HepG2 (cell line): ENCODE measurements around the gene PHIP. TPM values are rescaled to one million over a fixed set of nuclear protein-coding genes. Genes with fewer than 3 reads are reported as not detected.

Source experiments
- ATF2 ChIP-seq: sonication (generic); formaldehyde crosslinking; IDR thresholded peaks from 2 replicates; pipeline ENCODE4 v1.4.0; 2020; ENCODE audit warnings: missing genetic modification reagents
- BRCA1 ChIP-seq: sonication (generic); formaldehyde crosslinking; IDR thresholded peaks from 2 replicates; pipeline ENCODE4 v1.4.0; 2020; ENCODE audit warnings: missing genetic modification reagents
- CENPT ChIP-seq: sonication (generic); formaldehyde crosslinking; IDR thresholded peaks from 2 replicates; pipeline ENCODE4 v1.8.0; 2022; ENCODE audit warnings: low read depth, mild to moderate bottlenecking, moderate library complexity, missing genetic modification reagents
- ERF ChIP-seq: IDR thresholded peaks from 2 replicates; pipeline ENCODE4 v1.6.1; 2018; ENCODE audit warnings: missing biosample characterization, missing genetic modification reagents
- HNRNPUL1 ChIP-seq: fragments of 200-400 bp; formaldehyde crosslinking; IDR thresholded peaks from 2 replicates; pipeline ENCODE4 v1.6.1; 2017; ENCODE audit warnings: low read depth, mild to moderate bottlenecking, low read length, moderate library complexity
- ISL2 ChIP-seq: sonication (generic); formaldehyde crosslinking; IDR thresholded peaks from 2 replicates; pipeline ENCODE4 v1.5.0; 2020; ENCODE audit warnings: missing genetic modification reagents
- MYC ChIP-seq: sonication (generic); formaldehyde crosslinking; IDR thresholded peaks from 2 replicates; pipeline ENCODE4 v1.9.0; 2021; ENCODE audit warnings: missing genetic modification reagents, borderline replicate concordance
- NFRKB ChIP-seq: fragments of 450-650 bp; IDR thresholded peaks from 2 replicates; pipeline ENCODE4 v1.6.1; 2017
- POLR2A ChIP-seq, 2 experiments: IDR thresholded peaks; 2 replicates each; pipeline ENCODE4 v1.6.1; 2011; ENCODE audit warnings: low read depth in 2 of 2, low read length in 2 of 2, mild to moderate bottlenecking in 1 of 2, moderate library complexity in 1 of 2; ENCODE audit not compliant: insufficient read depth in 1 of 2
- POLR2AphosphoS5 ChIP-seq: IDR thresholded peaks from 2 replicates; pipeline ENCODE4 v1.6.1; 2012; ENCODE audit warnings: low read depth, low read length
- SIX1 ChIP-seq: sonication (generic); formaldehyde crosslinking; IDR thresholded peaks from 2 replicates; pipeline ENCODE4 v1.4.0; 2020; ENCODE audit warnings: missing genetic modification reagents, borderline replicate concordance
- TGIF2 ChIP-seq: IDR thresholded peaks from 2 replicates; pipeline ENCODE4 v1.6.1; 2016; ENCODE audit warnings: control low read depth, missing compliant biosample characterization
- YY1 ChIP-seq: IDR thresholded peaks from 2 replicates; pipeline ENCODE4 v1.6.1; 2011; ENCODE audit warnings: low read length, low read depth, moderate library complexity, mild to moderate bottlenecking; ENCODE audit not compliant: insufficient read depth, insufficient replicate concordance
- ZC3H4 ChIP-seq: sonication (generic); formaldehyde crosslinking; IDR thresholded peaks from 2 replicates; pipeline ENCODE4 v1.4.0; 2020; ENCODE audit warnings: missing genetic modification reagents, borderline replicate concordance
- ZIK1 ChIP-seq: sonication (generic); formaldehyde crosslinking; IDR thresholded peaks from 2 replicates; pipeline ENCODE4 v1.5.0; 2020; ENCODE audit warnings: mild to moderate bottlenecking, low read depth, missing genetic modification reagents, borderline replicate concordance
- ZNF207 ChIP-seq: fragments of 450-650 bp; IDR thresholded peaks from 2 replicates; pipeline ENCODE4 v1.6.1; 2016; ENCODE audit warnings: antibody characterized with exemption, borderline replicate concordance
- ZNF235 ChIP-seq: sonication (generic); formaldehyde crosslinking; IDR thresholded peaks from 2 replicates; pipeline ENCODE4 v1.8.1; 2023; ENCODE audit warnings: mild to moderate bottlenecking, missing genetic modification reagents, borderline replicate concordance
- ZNF24 ChIP-seq: fragments of 450-650 bp; IDR thresholded peaks from 2 replicates; pipeline ENCODE4 v1.6.1; 2017; ENCODE audit warnings: antibody characterized with exemption, mild to moderate bottlenecking
- ZNF577 ChIP-seq: sonication (generic); formaldehyde crosslinking; IDR thresholded peaks from 2 replicates; pipeline ENCODE4 v1.4.0; 2020; ENCODE audit warnings: mild to moderate bottlenecking, low read depth, missing genetic modification reagents, borderline replicate concordance
- ZNF773 ChIP-seq: sonication (generic); formaldehyde crosslinking; IDR thresholded peaks from 2 replicates; pipeline ENCODE4 v1.4.0; 2020; ENCODE audit warnings: missing genetic modification reagents, borderline replicate concordance
- ZNF777 ChIP-seq: sonication (generic); formaldehyde crosslinking; IDR thresholded peaks from 2 replicates; pipeline ENCODE4 v1.4.0; 2020; ENCODE audit warnings: missing genetic modification reagents
- polyA plus RNA-seq, 8 experiments: library from polyadenylated mRNA; depleted of rRNA in 3 of 8; stranded (reverse) in 7 of 8; unstranded in 1 of 8; fragments of >200 nt; fragmentation: Illumina TruSeq in 4 of 8; extraction: Trizol in 4 of 8; gene quantifications; 2 replicates each; pipeline versions ENCODE4 v1.2.1 to v1.2.3, GENCODE V29; 2011 to 2016; ENCODE audit warnings: low read depth in 4 of 8, missing spikeins in 1 of 8, mixed read lengths in 1 of 8; ENCODE audit not compliant: insufficient read depth in 1 of 8
- total RNA-seq, 5 experiments: library from RNA; depleted of rRNA; stranded (reverse); fragments of >200 nt; fragmentation: Illumina TruSeq; extraction: Trizol; gene quantifications; 2 replicates each; pipeline ENCODE4 v1.2.3, GENCODE V29; 2016; ENCODE audit warnings: low read depth in 1 of 5
- TF ChIP-seq, protein P1 (sequence below): sonication (generic); formaldehyde crosslinking; IDR thresholded peaks from 2 replicates; pipeline ENCODE4 v1.4.0; 2020; ENCODE audit warnings: missing genetic modification reagents
- TF ChIP-seq, protein P2 (sequence below), 2 experiments: IDR thresholded peaks; 2 replicates each; pipeline ENCODE4 v1.6.1; 2011 to 2012; ENCODE audit warnings: low read length in 2 of 2, borderline replicate concordance in 1 of 2, low read depth in 1 of 2, mild to moderate bottlenecking in 1 of 2, moderate library complexity in 1 of 2

The PHIP gene
- total and polyA plus RNA-seq, 2 of the 13 experiments (the other 11 are each of a cell fraction or from before 2014, with no cell fraction given), result 6.5 to 23.5 TPM

- TF ChIP-seq, protein P1, sequence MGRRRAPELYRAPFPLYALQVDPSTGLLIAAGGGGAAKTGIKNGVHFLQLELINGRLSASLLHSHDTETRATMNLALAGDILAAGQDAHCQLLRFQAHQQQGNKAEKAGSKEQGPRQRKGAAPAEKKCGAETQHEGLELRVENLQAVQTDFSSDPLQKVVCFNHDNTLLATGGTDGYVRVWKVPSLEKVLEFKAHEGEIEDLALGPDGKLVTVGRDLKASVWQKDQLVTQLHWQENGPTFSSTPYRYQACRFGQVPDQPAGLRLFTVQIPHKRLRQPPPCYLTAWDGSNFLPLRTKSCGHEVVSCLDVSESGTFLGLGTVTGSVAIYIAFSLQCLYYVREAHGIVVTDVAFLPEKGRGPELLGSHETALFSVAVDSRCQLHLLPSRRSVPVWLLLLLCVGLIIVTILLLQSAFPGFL, result no peak
- TF ChIP-seq HNRNPUL1, result 0 out of 2 replicates have a peak, but pooled peaks have one; percentile 13
- TF ChIP-seq BRCA1 (CRISPR knock-in tag), result no peak
- TF ChIP-seq ZNF235 (CRISPR knock-in tag), result no peak
- TF ChIP-seq ISL2 (CRISPR knock-in tag), result no peak
- peak; percentile 58; the same call in 1 of the 2 replicates for TF ChIP-seq TGIF2 (CRISPR knock-in tag)
- TF ChIP-seq ZNF773 (CRISPR knock-in tag), result no peak; the same call in 1 of the 2 replicates
- peak; percentile 69; the same call in 1 of the 2 replicates for TF ChIP-seq ATF2
- peak; percentile 42 for TF ChIP-seq ERF (CRISPR knock-in tag)
- TF ChIP-seq POLR2A (IDR thresholded peaks at IDR 0.05; ENCODE audit: insufficient read depth in 1 of 2, low read depth in 2 of 2, low read length in 2 of 2), result peak; percentile 72 to 82
- TF ChIP-seq ZIK1 (CRISPR knock-in tag), result no peak
- TF ChIP-seq ZC3H4 (CRISPR knock-in tag), result 0 out of 2 replicates have a peak, but pooled peaks have one; percentile 62
- TF ChIP-seq ZNF777 (CRISPR knock-in tag), result no peak
- TF ChIP-seq, protein P2, sequence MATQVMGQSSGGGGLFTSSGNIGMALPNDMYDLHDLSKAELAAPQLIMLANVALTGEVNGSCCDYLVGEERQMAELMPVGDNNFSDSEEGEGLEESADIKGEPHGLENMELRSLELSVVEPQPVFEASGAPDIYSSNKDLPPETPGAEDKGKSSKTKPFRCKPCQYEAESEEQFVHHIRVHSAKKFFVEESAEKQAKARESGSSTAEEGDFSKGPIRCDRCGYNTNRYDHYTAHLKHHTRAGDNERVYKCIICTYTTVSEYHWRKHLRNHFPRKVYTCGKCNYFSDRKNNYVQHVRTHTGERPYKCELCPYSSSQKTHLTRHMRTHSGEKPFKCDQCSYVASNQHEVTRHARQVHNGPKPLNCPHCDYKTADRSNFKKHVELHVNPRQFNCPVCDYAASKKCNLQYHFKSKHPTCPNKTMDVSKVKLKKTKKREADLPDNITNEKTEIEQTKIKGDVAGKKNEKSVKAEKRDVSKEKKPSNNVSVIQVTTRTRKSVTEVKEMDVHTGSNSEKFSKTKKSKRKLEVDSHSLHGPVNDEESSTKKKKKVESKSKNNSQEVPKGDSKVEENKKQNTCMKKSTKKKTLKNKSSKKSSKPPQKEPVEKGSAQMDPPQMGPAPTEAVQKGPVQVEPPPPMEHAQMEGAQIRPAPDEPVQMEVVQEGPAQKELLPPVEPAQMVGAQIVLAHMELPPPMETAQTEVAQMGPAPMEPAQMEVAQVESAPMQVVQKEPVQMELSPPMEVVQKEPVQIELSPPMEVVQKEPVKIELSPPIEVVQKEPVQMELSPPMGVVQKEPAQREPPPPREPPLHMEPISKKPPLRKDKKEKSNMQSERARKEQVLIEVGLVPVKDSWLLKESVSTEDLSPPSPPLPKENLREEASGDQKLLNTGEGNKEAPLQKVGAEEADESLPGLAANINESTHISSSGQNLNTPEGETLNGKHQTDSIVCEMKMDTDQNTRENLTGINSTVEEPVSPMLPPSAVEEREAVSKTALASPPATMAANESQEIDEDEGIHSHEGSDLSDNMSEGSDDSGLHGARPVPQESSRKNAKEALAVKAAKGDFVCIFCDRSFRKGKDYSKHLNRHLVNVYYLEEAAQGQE (IDR thresholded peaks at IDR 0.05; ENCODE audit: borderline replicate concordance in 1 of 2, low read depth in 1 of 2, low read length in 2 of 2), result peak in 1 of 2 experiments; percentile 50; a peak in 1 of 4 replicates
- TF ChIP-seq CENPT (CRISPR knock-in tag), result no peak; the same call in 1 of the 2 replicates
- TF ChIP-seq POLR2AphosphoS5, result peak; percentile 76
- TF ChIP-seq ZNF577 (CRISPR knock-in tag), result no peak
- peak; percentile 67; the same call in 1 of the 2 replicates for TF ChIP-seq MYC (CRISPR knock-in tag)
- TF ChIP-seq YY1, result peak; percentile 74
- TF ChIP-seq ZNF24, result no peak
- TF ChIP-seq NFRKB, result no peak
- TF ChIP-seq ZNF207, result no peak
- no peak for TF ChIP-seq SIX1
Measured at GRCh38 chr6:79078075-79078969, at the start of gene PHIP (continued).
